Measurements from ENCODE around the gene C14orf132. TPM values are rescaled to one million over a fixed set of nuclear protein-coding genes. Genes with fewer than 3 reads are reported as not detected.

Gene C14orf132
- total RNA-seq, 1 experiment from 2014 or later: 2.6 TPM

- in situ Hi-C loops (cut with HindIII; ENCODE audit: low sequenced_read_pairs): no loop called here
- DNase-seq (ENCODE audit: low spot score): no peak
These were observed 87.7 kb downstream of the C14orf132 start for GRCh38 chr14:96126783-96127271.

GRCh38 chr14:96129128-96129736, 90.1 kb downstream of the C14orf132 start:
- DNase-seq (ENCODE audit: low spot score): no peak
- in situ Hi-C loops (cut with HindIII; ENCODE audit: low sequenced_read_pairs): no loop called here

- in situ Hi-C loops (cut with HindIII; ENCODE audit: low sequenced_read_pairs): no loop called here
- no peak for DNase-seq (ENCODE audit: low spot score)
These were observed 91.2 kb downstream of the C14orf132 start for GRCh38 chr14:96130391-96130790.

GRCh38 chr14:96130854-96131253, 91.7 kb downstream of the C14orf132 start:
- in situ Hi-C loops (cut with HindIII; ENCODE audit: low sequenced_read_pairs): no loop called here
- no peak for DNase-seq (ENCODE audit: low spot score)

- no peak for DNase-seq (ENCODE audit: low spot score)
- in situ Hi-C loops (cut with HindIII; ENCODE audit: low sequenced_read_pairs): no loop called here
These were observed 92.7 kb downstream of the C14orf132 start for GRCh38 chr14:96131836-96132235.

GRCh38 chr14:96134508-96134907, 95.3 kb downstream of the C14orf132 start:
- in situ Hi-C loops (cut with HindIII; ENCODE audit: low sequenced_read_pairs): no loop called here
- DNase-seq (ENCODE audit: low spot score): no peak

GRCh38 chr14:96135285-96135684, 96.1 kb downstream of the C14orf132 start:
- in situ Hi-C loops (cut with HindIII; ENCODE audit: low sequenced_read_pairs): no loop called here
- DNase-seq (ENCODE audit: low spot score): no peak

GRCh38 chr14:96136371-96137005, 97.3 kb downstream of the C14orf132 start:
- in situ Hi-C loops (cut with HindIII; ENCODE audit: low sequenced_read_pairs): no loop called here
- DNase-seq (ENCODE audit: low spot score): no peak

- no peak for DNase-seq (ENCODE audit: low spot score)
- in situ Hi-C loops (cut with HindIII; ENCODE audit: low sequenced_read_pairs): no loop called here
These were observed 99.1 kb downstream of the C14orf132 start for GRCh38 chr14:96138241-96138640.

- in situ Hi-C loops (cut with HindIII; ENCODE audit: low sequenced_read_pairs): no loop called here
- no peak for DNase-seq (ENCODE audit: low spot score)
These were observed 100.0 kb downstream of the C14orf132 start for GRCh38 chr14:96139169-96139568.

- no peak for DNase-seq (ENCODE audit: low spot score)
- in situ Hi-C loops (cut with HindIII; ENCODE audit: low sequenced_read_pairs): no loop called here
These were observed 100.7 kb downstream of the C14orf132 start for GRCh38 chr14:96139879-96140278.

GRCh38 chr14:96140952-96141351, 101.8 kb downstream of the C14orf132 start:
- in situ Hi-C loops (cut with HindIII; ENCODE audit: low sequenced_read_pairs): no loop called here
- DNase-seq (ENCODE audit: low spot score): no peak

Other genes starting within 250 kb of the C14orf132 start
- gene TUNAR, start 162.5 kb upstream of the C14orf132 start, total RNA-seq (2014; rRNA removed; shearing (Covaris generic)): not detected in 2 replicates
- gene BDKRB2, start 165.5 kb downstream of the C14orf132 start, total RNA-seq (2014; rRNA removed; shearing (Covaris generic)): not detected in 2 replicates
- gene BDKRB1, start 216.8 kb downstream of the C14orf132 start, total RNA-seq (2014; rRNA removed; shearing (Covaris generic)): not detected in 2 replicates